ENCODE measurements around the gene AP2A1.
"Not testable (repeated sequence)": the region's sequence is repeated elsewhere in the genome, so short reads cannot be mapped to it uniquely, and the experiment has no call there.

AP2A1 gene

GRCh38 chr19:49766930-49767299 is at the start of gene AP2A1:
AP2A1 (plus strand) TSS chr19:49767001; CDS start chr19:49767134, 133 bp downstream.
- DNase-seq, result no peak

GRCh38 chr19:49718511-49718910 is 48.3 kb upstream of the AP2A1 start:
- DNase-seq, result no peak

- no peak for DNase-seq
Measured at GRCh38 chr19:49718991-49719390, 47.8 kb upstream of the AP2A1 start.

GRCh38 chr19:49719420-49719819 is 47.4 kb upstream of the AP2A1 start:
- DNase-seq, result not testable (repeated sequence)

- no peak for DNase-seq
Measured at GRCh38 chr19:49727217-49728030, 39.4 kb upstream of the AP2A1 start.

GRCh38 chr19:49730166-49730565 is 36.6 kb upstream of the AP2A1 start:
- DNase-seq, result no peak

- DNase-seq, result no peak
Measured at GRCh38 chr19:49738268-49738667, 28.5 kb upstream of the AP2A1 start.

- DNase-seq, result no peak
Measured at GRCh38 chr19:49739098-49739497, 27.7 kb upstream of the AP2A1 start.

- DNase-seq, result no peak
Measured at GRCh38 chr19:49739933-49740332, 26.9 kb upstream of the AP2A1 start.

- DNase-seq, result no peak
Measured at GRCh38 chr19:49741210-49741844, 25.5 kb upstream of the AP2A1 start.

GRCh38 chr19:49744946-49745381 is 21.8 kb upstream of the AP2A1 start:
- no peak for DNase-seq

- no peak for DNase-seq
Measured at GRCh38 chr19:49746206-49746958, 20.4 kb upstream of the AP2A1 start.

GRCh38 chr19:49749055-49749716 is 17.6 kb upstream of the AP2A1 start:
- no peak for DNase-seq

- DNase-seq, result no peak
Measured at GRCh38 chr19:49749771-49750170, 17.0 kb upstream of the AP2A1 start.

- DNase-seq, result no peak
Measured at GRCh38 chr19:49752701-49753100, 14.1 kb upstream of the AP2A1 start.

GRCh38 chr19:49755956-49756355 is 10.8 kb upstream of the AP2A1 start:
- no peak for DNase-seq

- DNase-seq, result no peak
Measured at GRCh38 chr19:49758292-49758691, 8.5 kb upstream of the AP2A1 start.

GRCh38 chr19:49761249-49761624 is 5.6 kb upstream of the AP2A1 start:
- no peak for DNase-seq

- DNase-seq, result no peak
Measured at GRCh38 chr19:49761625-49762311, 5.0 kb upstream of the AP2A1 start.

- DNase-seq, result no peak
Measured at GRCh38 chr19:49763230-49763629, 3.6 kb upstream of the AP2A1 start, which contains the start of gene TSKS. TSKS (minus strand) TSS chr19:49763306; CDS start chr19:49763247, 59 bp downstream.

GRCh38 chr19:49764341-49764740 is 2.5 kb upstream of the AP2A1 start:
- no peak for DNase-seq
